ENCODE measurements around the gene GPC3. TPM values are rescaled to one million over a fixed set of nuclear protein-coding genes. Genes with fewer than 3 reads are reported as not detected.

The GPC3 gene
- total and polyA plus RNA-seq, 2 of the 4 experiments (the other 2 are of a cell fraction): not detected

DNA sequence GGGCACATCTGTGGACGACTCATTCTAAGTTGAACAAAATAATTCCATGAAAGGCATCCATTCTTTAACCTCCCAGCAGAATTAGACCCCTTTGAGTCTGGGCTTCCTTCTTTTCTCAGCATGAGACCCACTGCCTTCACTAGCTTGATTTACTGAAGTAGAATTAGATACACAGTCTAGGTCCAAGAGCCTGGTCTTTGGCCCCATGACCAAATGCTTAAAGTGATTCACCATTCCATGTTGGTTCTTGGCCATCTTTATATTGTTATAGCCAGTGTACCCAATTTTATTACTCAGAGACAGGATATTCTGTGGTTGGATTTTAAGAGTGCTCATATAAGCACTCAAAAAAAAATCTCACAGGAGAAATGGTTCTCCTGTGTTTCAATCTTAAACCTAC, 414.8 kb downstream of the GPC3 start:
- CTCF ChIA-PET: no interaction called here
- Histone ChIP-seq H3K4me3 (ENCODE audit: insufficient read depth, low read depth, low read length) (no peak overlapping the region), H3K23ac (ENCODE audit: low read depth, low read length) (no peak overlapping the region), H3K4ac (ENCODE audit: low read depth, low read length) (no peak overlapping the region), H3K9ac (ENCODE audit: low read depth, low read length) (no peak overlapping the region), H2BK5ac (ENCODE audit: low read depth, low read length, poor library complexity, severe bottlenecking) (no peak overlapping the region), H3K4me2 (ENCODE audit: low read depth, low read length) (no peak overlapping the region), H2AFZ (replicated peaks; ENCODE audit: low read length, poor library complexity) (no peak overlapping the region), H4K20me1 (ENCODE audit: insufficient read depth, low read length) (no peaks in the 10 kb centered on the region), H2AK5ac (ENCODE audit: low read depth, low read length) (no peak overlapping the region), H2BK120ac (ENCODE audit: low read depth, low read length) (no peak overlapping the region), H4K8ac (ENCODE audit: low read depth in 2 of 2, low read length in 2 of 2) (no peak overlapping the region), H3K18ac (ENCODE audit: low read depth, low read length) (no peak overlapping the region), H2BK15ac (ENCODE audit: low read depth, low read length) (no peak overlapping the region), H3K79me1 (ENCODE audit: low read depth in 1 of 2, low read length in 2 of 2) (no peaks in the 10 kb centered on the region), H3K27me3 (ENCODE audit: control insufficient read depth, insufficient read depth, low read length) (no peaks in the 10 kb centered on the region; the same call in 1 of the 2 replicates), H3K4me1 (ENCODE audit: control insufficient read depth, insufficient read depth, low read length) (no peaks in the 10 kb centered on the region), H2AK9ac (replicated peaks; ENCODE audit: low read depth, low read length, poor library complexity) (no peak overlapping the region), H4K5ac (ENCODE audit: low read depth, low read length) (no peak overlapping the region), H3K27ac (ENCODE audit: insufficient read depth, low read length) (no peak overlapping the region), H2BK20ac (ENCODE audit: low read depth, low read length) (no peak overlapping the region), H4K91ac (ENCODE audit: insufficient read depth, low read depth, low read length) (no peak overlapping the region), H3K9me1 (ENCODE audit: insufficient read depth, low read length) (no peaks in the 10 kb centered on the region), H3K36me3 (ENCODE audit: control insufficient read depth, insufficient read depth, low read length) (no peaks in the 10 kb centered on the region), H3K9me3 (ENCODE audit: control insufficient read depth, insufficient read depth, low read length) (no peaks in the 10 kb centered on the region), H3K14ac (replicated peaks; ENCODE audit: low read depth, low read length) (no peak overlapping the region), H3K56ac (ENCODE audit: extremely low read depth, insufficient read depth, low read length) (no peak overlapping the region)
- POLR2A ChIA-PET (ENCODE audit: unreplicated experiment): no interaction called here
- dilution Hi-C loops (cut with HindIII; ENCODE audit: low sequenced_read_pairs, unreplicated experiment) (no loop called here), intact Hi-C loops (cut with micrococcal nuclease) (no loop called here), in situ Hi-C loops (cut with MboI; ENCODE audit: low sequenced_read_pairs) (no loop called here)
- no CpG with 5 or more reads among the region's 1 CpG for whole genome bisulfite sequencing, 2 experiments (ENCODE audit: extremely low coverage in 2 of 2, insufficient read length in 1 of 2)
- DNase-seq (no peak), ATAC-seq (ENCODE audit: low read depth) (no peak)
- no TSS peak for BruUV-seq (replicated peaks)
- TF ChIP-seq SMC3 (IDR thresholded peaks at IDR 0.05; ENCODE audit: low read depth, low read length) (no peak), USF2 (IDR thresholded peaks at IDR 0.05; ENCODE audit: low read depth, low read length) (no peak), CTCF (conservative IDR thresholded peaks at IDR 0.05; ENCODE audit: low read depth, low read length) (no peak), CHD1 (IDR thresholded peaks at IDR 0.05; ENCODE audit: low read depth, low read length) (no peak), CEBPB (IDR thresholded peaks at IDR 0.05; ENCODE audit: low read depth, low read length) (no peak)

Measured in IMR-90 (cell line).